ENCODE results near the gene ARHGEF38. TPM values are rescaled to one million over a fixed set of nuclear protein-coding genes. Genes with fewer than 3 reads are reported as not detected.

Gene ARHGEF38
- total RNA-seq, 1 donor from 2014 or later: 0.42 TPM

- DNase-seq (ENCODE audit: low read depth): no peak
- no peaks in the 10 kb centered on the region for H3K36me3 ChIP-seq (ENCODE audit: control insufficient read depth, insufficient read depth, low read length)
- H3K4me3 ChIP-seq (ENCODE audit: low read depth, low read length): no peak overlapping the region
- H3K27me3 ChIP-seq (ENCODE audit: control insufficient read depth, insufficient read depth, low read length): no peaks in the 10 kb centered on the region
- TF ChIP-seq CTCF (IDR thresholded peaks at IDR 0.05; ENCODE audit: insufficient read depth, low read length, poor library complexity, severe bottlenecking): no peak
Observed at GRCh38 chr4:105710678-105711077, 158.3 kb downstream of the ARHGEF38 start.

- no peak for DNase-seq (ENCODE audit: low read depth)
- H3K36me3 ChIP-seq (ENCODE audit: control insufficient read depth, insufficient read depth, low read length): no peaks in the 10 kb centered on the region
- no peaks in the 10 kb centered on the region for H3K27me3 ChIP-seq (ENCODE audit: control insufficient read depth, insufficient read depth, low read length)
- no peak for TF ChIP-seq CTCF (IDR thresholded peaks at IDR 0.05; ENCODE audit: insufficient read depth, low read length, poor library complexity, severe bottlenecking)
- no peak overlapping the region for H3K4me3 ChIP-seq (ENCODE audit: low read depth, low read length)
Observed at GRCh38 chr4:105712766-105713165, 160.3 kb downstream of the ARHGEF38 start.

- Histone ChIP-seq H3K36me3 (ENCODE audit: control insufficient read depth, insufficient read depth, low read length) (no peaks in the 10 kb centered on the region), H3K27me3 (ENCODE audit: control insufficient read depth, insufficient read depth, low read length) (no peaks in the 10 kb centered on the region), H3K4me3 (ENCODE audit: low read depth, low read length) (no peak overlapping the region)
- no peak for DNase-seq (ENCODE audit: low read depth)
- TF ChIP-seq CTCF (IDR thresholded peaks at IDR 0.05; ENCODE audit: insufficient read depth, low read length, poor library complexity, severe bottlenecking): no peak
Observed at GRCh38 chr4:105714071-105714521, 161.7 kb downstream of the ARHGEF38 start.

GRCh38 chr4:105714932-105715331, 162.5 kb downstream of the ARHGEF38 start:
- TF ChIP-seq CTCF (IDR thresholded peaks at IDR 0.05; ENCODE audit: insufficient read depth, low read length, poor library complexity, severe bottlenecking): no peak
- Histone ChIP-seq H3K27me3 (ENCODE audit: control insufficient read depth, insufficient read depth, low read length) (no peaks in the 10 kb centered on the region), H3K36me3 (ENCODE audit: control insufficient read depth, insufficient read depth, low read length) (no peaks in the 10 kb centered on the region), H3K4me3 (ENCODE audit: low read depth, low read length) (no peak overlapping the region)
- no peak for DNase-seq (ENCODE audit: low read depth)

GRCh38 chr4:105715692-105716278, 163.4 kb downstream of the ARHGEF38 start:
- no peaks in the 10 kb centered on the region for H3K36me3 ChIP-seq (ENCODE audit: control insufficient read depth, insufficient read depth, low read length)
- DNase-seq (ENCODE audit: low read depth): no peak
- H3K4me3 ChIP-seq (ENCODE audit: low read depth, low read length): no peak overlapping the region
- peak; percentile 30 for TF ChIP-seq CTCF (IDR thresholded peaks at IDR 0.05; ENCODE audit: insufficient read depth, low read length, poor library complexity, severe bottlenecking)
- no peaks in the 10 kb centered on the region for H3K27me3 ChIP-seq (ENCODE audit: control insufficient read depth, insufficient read depth, low read length)

- no peak overlapping the region for H3K4me3 ChIP-seq (ENCODE audit: low read depth, low read length)
- DNase-seq (ENCODE audit: low read depth): no peak
- no peaks in the 10 kb centered on the region for H3K27me3 ChIP-seq (ENCODE audit: control insufficient read depth, insufficient read depth, low read length)
- H3K36me3 ChIP-seq (ENCODE audit: control insufficient read depth, insufficient read depth, low read length): no peaks in the 10 kb centered on the region
- TF ChIP-seq CTCF (IDR thresholded peaks at IDR 0.05; ENCODE audit: insufficient read depth, low read length, poor library complexity, severe bottlenecking): no peak
Observed at GRCh38 chr4:105719204-105719603, 166.8 kb downstream of the ARHGEF38 start.

All from kidney epithelial cell (primary cell).